Loucy (cell line): Measurements from ENCODE around the gene GFRA3.

Experiments used
- EZH2phosphoT487 ChIP-seq: fragments of 200-600 bp; IDR thresholded peaks from 2 replicates; pipeline ENCODE4 v1.6.1; 2018; ENCODE audit warnings: antibody characterized with exemption, mild to moderate bottlenecking, moderate library complexity, borderline replicate concordance
- TF ChIP-seq, protein P1 (sequence below): fragments of 200-600 bp; sonication (generic); conservative IDR thresholded peaks from 2 replicates; pipeline ENCODE4 v1.5.1; 2014; ENCODE audit warnings: mild to moderate bottlenecking, antibody characterized with exemption, low read length

DNA sequence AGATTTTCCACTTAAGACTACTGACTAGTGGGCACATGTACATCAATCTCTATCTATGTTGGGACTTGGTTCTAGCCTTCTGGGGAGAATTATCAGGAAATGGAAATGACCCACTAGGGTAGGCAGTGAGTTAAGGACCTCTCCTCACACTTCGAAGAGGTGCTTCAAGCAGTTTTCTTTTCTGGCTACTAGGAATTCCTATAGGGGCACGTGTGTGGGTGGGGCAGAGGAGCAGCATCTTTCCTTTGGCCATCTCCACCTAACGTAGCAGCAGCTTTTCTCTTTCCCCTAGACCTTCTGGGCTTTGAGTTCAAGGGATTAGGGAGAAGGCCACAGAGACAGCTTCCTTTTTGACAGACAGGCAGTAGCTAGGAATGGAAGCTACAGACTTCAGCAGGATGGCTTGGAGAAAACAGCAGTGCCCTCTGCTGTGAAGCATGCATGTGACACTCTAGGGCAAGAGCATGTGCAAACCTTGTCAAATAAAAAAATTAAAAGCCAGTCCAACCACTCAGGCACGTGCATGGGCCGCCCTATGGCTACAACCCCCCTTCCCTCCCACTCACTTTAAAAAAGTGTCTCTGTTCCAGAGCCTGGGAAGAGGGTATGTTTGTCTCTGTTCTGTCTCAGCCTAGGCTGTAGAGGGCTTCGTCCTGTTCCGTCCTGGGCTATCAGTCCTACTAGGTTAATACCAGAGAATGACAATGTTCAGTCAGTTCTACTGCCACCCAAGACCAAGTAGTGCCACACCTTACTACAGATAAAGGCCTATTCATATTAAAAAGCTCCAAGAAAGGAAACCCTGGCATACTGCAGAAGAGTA, 8.7 kb upstream of the GFRA3 start:
- TF ChIP-seq, protein P1, sequence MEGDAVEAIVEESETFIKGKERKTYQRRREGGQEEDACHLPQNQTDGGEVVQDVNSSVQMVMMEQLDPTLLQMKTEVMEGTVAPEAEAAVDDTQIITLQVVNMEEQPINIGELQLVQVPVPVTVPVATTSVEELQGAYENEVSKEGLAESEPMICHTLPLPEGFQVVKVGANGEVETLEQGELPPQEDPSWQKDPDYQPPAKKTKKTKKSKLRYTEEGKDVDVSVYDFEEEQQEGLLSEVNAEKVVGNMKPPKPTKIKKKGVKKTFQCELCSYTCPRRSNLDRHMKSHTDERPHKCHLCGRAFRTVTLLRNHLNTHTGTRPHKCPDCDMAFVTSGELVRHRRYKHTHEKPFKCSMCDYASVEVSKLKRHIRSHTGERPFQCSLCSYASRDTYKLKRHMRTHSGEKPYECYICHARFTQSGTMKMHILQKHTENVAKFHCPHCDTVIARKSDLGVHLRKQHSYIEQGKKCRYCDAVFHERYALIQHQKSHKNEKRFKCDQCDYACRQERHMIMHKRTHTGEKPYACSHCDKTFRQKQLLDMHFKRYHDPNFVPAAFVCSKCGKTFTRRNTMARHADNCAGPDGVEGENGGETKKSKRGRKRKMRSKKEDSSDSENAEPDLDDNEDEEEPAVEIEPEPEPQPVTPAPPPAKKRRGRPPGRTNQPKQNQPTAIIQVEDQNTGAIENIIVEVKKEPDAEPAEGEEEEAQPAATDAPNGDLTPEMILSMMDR = peak; percentile 69
- TF ChIP-seq EZH2phosphoT487 = no peak
